HG02588 (cell line): Measurements from ENCODE around the gene SFSWAP.
"Not testable (repeated sequence)": the region's sequence is repeated elsewhere in the genome, so short reads cannot be mapped to it uniquely, and the experiment has no call there.

Source experiments
- ATAC-seq: cut with Tn5 transposase; IDR thresholded peaks from one replicate; pipeline ENCODE4 v1.9.1; 2021; ENCODE audit warnings: mild to moderate bottlenecking, moderate library complexity; ENCODE audit not compliant: unreplicated experiment

Gene SFSWAP

GRCh38 chr12:131755305-131756113 is 44.6 kb downstream of the SFSWAP start:
- no peak for ATAC-seq

GRCh38 chr12:131756441-131756840 is 45.6 kb downstream of the SFSWAP start:
- ATAC-seq, result no peak

GRCh38 chr12:131757111-131757510 is 46.2 kb downstream of the SFSWAP start:
- ATAC-seq, result no peak

- ATAC-seq, result no peak
These were observed 47.3 kb downstream of the SFSWAP start for GRCh38 chr12:131758016-131758739.

GRCh38 chr12:131759176-131759575 is 48.3 kb downstream of the SFSWAP start:
- no peak for ATAC-seq

- ATAC-seq, result no peak
These were observed 50.7 kb downstream of the SFSWAP start for GRCh38 chr12:131761638-131762037.

GRCh38 chr12:131764738-131765137 is 53.8 kb downstream of the SFSWAP start:
- ATAC-seq, result no peak

GRCh38 chr12:131765961-131766360 is 55.1 kb downstream of the SFSWAP start:
- no peak for ATAC-seq

- ATAC-seq, result no peak
These were observed 55.7 kb downstream of the SFSWAP start for GRCh38 chr12:131766382-131767107.

- no peak for ATAC-seq
These were observed 59.2 kb downstream of the SFSWAP start for GRCh38 chr12:131770120-131770519.

GRCh38 chr12:131771965-131772364 is 61.1 kb downstream of the SFSWAP start:
- no peak for ATAC-seq

GRCh38 chr12:131773582-131774221 is 62.8 kb downstream of the SFSWAP start:
- ATAC-seq, result peak; percentile 67

- no peak for ATAC-seq
These were observed 63.9 kb downstream of the SFSWAP start for GRCh38 chr12:131774576-131775391.

- ATAC-seq, result no peak
These were observed 64.7 kb downstream of the SFSWAP start for GRCh38 chr12:131775392-131776236.

- peak; percentile 42 for ATAC-seq
These were observed 65.5 kb downstream of the SFSWAP start for GRCh38 chr12:131776237-131776889.

GRCh38 chr12:131777269-131777668 is 66.4 kb downstream of the SFSWAP start:
- not testable (repeated sequence) for ATAC-seq

GRCh38 chr12:131779027-131779426 is 68.1 kb downstream of the SFSWAP start:
- ATAC-seq, result no peak

GRCh38 chr12:131782061-131782460 is 71.2 kb downstream of the SFSWAP start:
- ATAC-seq, result no peak
